Measurements from ENCODE around the gene SIDT1. TPM values are rescaled to one million over a fixed set of nuclear protein-coding genes. Genes with fewer than 3 reads are reported as not detected.

SIDT1 gene
- total RNA-seq, 1 experiment from 2014 or later, result not detected

GRCh38 chr3:113676261-113676660 is 143.9 kb downstream of the SIDT1 start:
- H3K56ac ChIP-seq (ENCODE audit: insufficient read length, low read depth, low read length), result no peak overlapping the region
- H3K23me2 ChIP-seq (ENCODE audit: insufficient read length, low read depth, low read length, poor library complexity, severe bottlenecking), result no peaks in the 10 kb centered on the region
- peaks cover 12 to 15% of the 10 kb centered on the region in 2 experiments for H3K4me1 Mint-ChIP-seq
- H4K5ac ChIP-seq (ENCODE audit: insufficient read length, low read depth, low read length), result no peak overlapping the region
- H4K91ac ChIP-seq (ENCODE audit: insufficient read length, low read depth, low read length), result no peak overlapping the region
- TF ChIP-seq, protein P1, sequence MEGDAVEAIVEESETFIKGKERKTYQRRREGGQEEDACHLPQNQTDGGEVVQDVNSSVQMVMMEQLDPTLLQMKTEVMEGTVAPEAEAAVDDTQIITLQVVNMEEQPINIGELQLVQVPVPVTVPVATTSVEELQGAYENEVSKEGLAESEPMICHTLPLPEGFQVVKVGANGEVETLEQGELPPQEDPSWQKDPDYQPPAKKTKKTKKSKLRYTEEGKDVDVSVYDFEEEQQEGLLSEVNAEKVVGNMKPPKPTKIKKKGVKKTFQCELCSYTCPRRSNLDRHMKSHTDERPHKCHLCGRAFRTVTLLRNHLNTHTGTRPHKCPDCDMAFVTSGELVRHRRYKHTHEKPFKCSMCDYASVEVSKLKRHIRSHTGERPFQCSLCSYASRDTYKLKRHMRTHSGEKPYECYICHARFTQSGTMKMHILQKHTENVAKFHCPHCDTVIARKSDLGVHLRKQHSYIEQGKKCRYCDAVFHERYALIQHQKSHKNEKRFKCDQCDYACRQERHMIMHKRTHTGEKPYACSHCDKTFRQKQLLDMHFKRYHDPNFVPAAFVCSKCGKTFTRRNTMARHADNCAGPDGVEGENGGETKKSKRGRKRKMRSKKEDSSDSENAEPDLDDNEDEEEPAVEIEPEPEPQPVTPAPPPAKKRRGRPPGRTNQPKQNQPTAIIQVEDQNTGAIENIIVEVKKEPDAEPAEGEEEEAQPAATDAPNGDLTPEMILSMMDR (conservative IDR thresholded peaks at IDR 0.05), result no peak
- no peak overlapping the region for H2BK120ac ChIP-seq (ENCODE audit: low read depth, low read length, poor library complexity, severe bottlenecking)
- no peak overlapping the region for H2AK5ac ChIP-seq (ENCODE audit: insufficient read length, low read length)
- no peak for DNase-seq
- peaks cover 2 to 9% of the 10 kb centered on the region in 2 experiments; a peak in 3 of 5 replicates for H3K9me3 Mint-ChIP-seq
- H3K27ac Mint-ChIP-seq, result no peak overlapping the region
- H3K9me3 ChIP-seq (ENCODE audit: control insufficient read depth, low read depth, low read length), result no peaks in the 10 kb centered on the region
- H3K79me2 ChIP-seq (ENCODE audit: insufficient read depth, low read length), result no peaks in the 10 kb centered on the region
- no peak overlapping the region for H3T11ph ChIP-seq (ENCODE audit: low read length)
- H3K79me1 ChIP-seq (ENCODE audit: insufficient read depth, low read depth, low read length, poor library complexity, severe bottlenecking), result no peaks in the 10 kb centered on the region
- no peak overlapping the region for H2BK5ac ChIP-seq (ENCODE audit: insufficient read length, low read length)
- no peaks in the 10 kb centered on the region for H4K20me1 ChIP-seq (ENCODE audit: control insufficient read depth, insufficient read depth, insufficient read length)
- H4K8ac ChIP-seq (replicated peaks; ENCODE audit: insufficient read length, low read depth, low read length), result no peak overlapping the region
- H3K4me3 Mint-ChIP-seq, result no peak overlapping the region
- H3K23ac ChIP-seq (ENCODE audit: insufficient read length, low read depth, low read length), result no peak overlapping the region
- no peak overlapping the region for H3K9ac ChIP-seq (ENCODE audit: extremely low read depth, insufficient read length, low read length)
- H3K4ac ChIP-seq (ENCODE audit: low read depth, low read length), result no peak overlapping the region
- H3K18ac ChIP-seq (ENCODE audit: insufficient read length, low read depth, low read length), result no peak overlapping the region
- H3K27me3 ChIP-seq (ENCODE audit: insufficient read depth, low read length), result no peaks in the 10 kb centered on the region
- H3K4me2 ChIP-seq (ENCODE audit: insufficient read depth, insufficient read length, low read length), result no peak overlapping the region
- H3K27ac ChIP-seq (ENCODE audit: insufficient read length, low read depth, low read length), result no peak overlapping the region
- no peak overlapping the region for H2BK12ac ChIP-seq (ENCODE audit: insufficient read length, low read depth, low read length)
- H2BK15ac ChIP-seq (ENCODE audit: low read depth, low read length), result no peak overlapping the region
- peaks cover 4% of the 10 kb centered on the region; the same call in 1 of the 2 replicates for H3K4me1 ChIP-seq (ENCODE audit: insufficient read depth, low read length)
- H3K27me3 Mint-ChIP-seq (ENCODE audit: low read depth), result no peaks in the 10 kb centered on the region
- H2BK20ac ChIP-seq (ENCODE audit: low read depth, low read length, poor library complexity, severe bottlenecking), result no peak overlapping the region
- H2AFZ ChIP-seq (ENCODE audit: low read length), result no peak overlapping the region
- peaks cover 11 to 35% (median 23%) of the 10 kb centered on the region in 3 experiments; a peak in 6 of 7 replicates for H3K36me3 Mint-ChIP-seq (ENCODE audit: insufficient read depth in 1 of 3, low read depth in 3 of 3)
- H3K14ac ChIP-seq (ENCODE audit: insufficient read depth, low read length), result no peak overlapping the region
- WGBS (ENCODE audit: extremely low coverage, insufficient read length, low lambda C conversion rate), result no CpG with 5 or more reads among the region's 3 CpGs

All from H9 (cell line).